ENCODE data around the gene TRPM8.
A peak's percentile ranks its signal among the peaks of the same experiment; 100 is the strongest.

The TRPM8 gene

GRCh38 chr2:233974530-233975071 is 57.4 kb downstream of the TRPM8 start:
- no peak overlapping the region for H3K4me3 ChIP-seq (ENCODE audit: low read depth, low read length)
- TF ChIP-seq CTCF (IDR thresholded peaks at IDR 0.05; ENCODE audit: low read depth, low read length) = no peak

GRCh38 chr2:233976087-233976486 is 58.9 kb downstream of the TRPM8 start:
- H3K4me3 ChIP-seq (ENCODE audit: low read depth, low read length) = no peak overlapping the region
- no peak for TF ChIP-seq CTCF (IDR thresholded peaks at IDR 0.05; ENCODE audit: low read depth, low read length)

GRCh38 chr2:233976690-233977294 is 59.6 kb downstream of the TRPM8 start:
- no peak overlapping the region for H3K4me3 ChIP-seq (ENCODE audit: low read depth, low read length)
- TF ChIP-seq CTCF (IDR thresholded peaks at IDR 0.05; ENCODE audit: low read depth, low read length) = peak; percentile 13

GRCh38 chr2:233977296-233977837 is 60.2 kb downstream of the TRPM8 start:
- no peak overlapping the region for H3K4me3 ChIP-seq (ENCODE audit: low read depth, low read length)
- no peak for TF ChIP-seq CTCF (IDR thresholded peaks at IDR 0.05; ENCODE audit: low read depth, low read length)

GRCh38 chr2:233979748-233980147 is 62.6 kb downstream of the TRPM8 start:
- TF ChIP-seq CTCF (IDR thresholded peaks at IDR 0.05; ENCODE audit: low read depth, low read length) = no peak
- H3K4me3 ChIP-seq (ENCODE audit: low read depth, low read length) = no peak overlapping the region

- no peak for TF ChIP-seq CTCF (IDR thresholded peaks at IDR 0.05; ENCODE audit: low read depth, low read length)
- no peak overlapping the region for H3K4me3 ChIP-seq (ENCODE audit: low read depth, low read length)
These were observed 63.9 kb downstream of the TRPM8 start for GRCh38 chr2:233980955-233981561.
